Liver (tissue), 9 donors: Measurements from ENCODE around the gene SEC61B. TPM values are rescaled to one million over a fixed set of nuclear protein-coding genes. Genes with fewer than 3 reads are reported as not detected.
"Not testable (repeated sequence)": the region's sequence is repeated elsewhere in the genome, so short reads cannot be mapped to it uniquely, and the experiment has no call there.

Experiments
- DNase-seq: peaks from one replicate; pipeline ENCODE4 v3.0.0-alpha.2; 2017; ENCODE audit warnings: low spot score
- H3K27ac ChIP-seq, 2 donors: one replicate each; pipeline ENCODE4 v1.7.0; 2013; ENCODE audit warnings: inconsistent platforms in 2 of 2, low read length in 2 of 2, control low read depth in 1 of 2, low read depth in 1 of 2, mild to moderate bottlenecking in 1 of 2
- H3K27me3 ChIP-seq, 4 donors: one replicate each; pipeline versions ENCODE4 v1.6.1 to v1.7.0; 2013; ENCODE audit warnings: low read length in 3 of 4, inconsistent platforms in 1 of 4, mild to moderate bottlenecking in 1 of 4, moderate library complexity in 1 of 4; ENCODE audit not compliant: control insufficient read depth in 4 of 4, insufficient read depth in 4 of 4
- H3K36me3 ChIP-seq, 4 donors: one replicate each; pipeline versions ENCODE4 v1.6.1 to v1.7.0; 2013; ENCODE audit warnings: low read length in 3 of 4, mild to moderate bottlenecking in 3 of 4, low read depth in 1 of 4, moderate library complexity in 1 of 4; ENCODE audit not compliant: control insufficient read depth in 4 of 4, insufficient read depth in 3 of 4
- H3K4me1 ChIP-seq, 4 donors: one replicate each; pipeline versions ENCODE4 v1.6.1 to v1.7.0; 2013; ENCODE audit warnings: low read length in 3 of 4, mild to moderate bottlenecking in 3 of 4, moderate library complexity in 1 of 4; ENCODE audit not compliant: control insufficient read depth in 4 of 4, insufficient read depth in 4 of 4
- H3K4me3 ChIP-seq, 3 donors: one replicate each; pipeline versions ENCODE4 v1.6.1 to v1.7.0; 2013; ENCODE audit warnings: low read length in 3 of 3, control low read depth in 1 of 3, low read depth in 1 of 3, mild to moderate bottlenecking in 1 of 3
- H3K9ac ChIP-seq, 2 donors: one replicate each; pipeline ENCODE4 v1.7.0; 2013; ENCODE audit warnings: low read length in 2 of 2, mild to moderate bottlenecking in 2 of 2, moderate library complexity in 2 of 2, control low read depth in 1 of 2, low read depth in 1 of 2
- H3K9me3 ChIP-seq, 4 donors: one replicate each; pipeline versions ENCODE4 v1.6.1 to v1.7.0; 2013; ENCODE audit warnings: low read length in 3 of 4; ENCODE audit not compliant: control insufficient read depth in 4 of 4
- HNF4A ChIP-seq, 2 donors: conservative IDR thresholded peaks; 2 replicates each; pipeline ENCODE4 v1.6.1; 2016; ENCODE audit warnings: antibody characterized with exemption in 2 of 2, mild to moderate bottlenecking in 2 of 2
- HNF4G ChIP-seq: IDR thresholded peaks from 2 replicates; pipeline ENCODE4 v1.6.1; 2016; ENCODE audit warnings: antibody characterized with exemption
- NR2F2 ChIP-seq: IDR thresholded peaks from 2 replicates; pipeline ENCODE4 v1.6.1; 2016; ENCODE audit warnings: antibody characterized with exemption
- WGBS: extraction: QIAGEN DNeasy Blood & Tissue Kit; methylation state at CpG from one replicate; pipeline ENCODE4 v1.1.7; 2013; 5-methylcytosine and 5-hydroxymethylcytosine counted together
- polyA plus RNA-seq, 2 donors: library from polyadenylated mRNA; stranded (reverse) in 1 of 2; unstranded in 1 of 2; fragments of 200-250 nt in 1 of 2; fragments of >200 nt in 1 of 2; fragmentation: Nextera tagmentation in 1 of 2; extraction: Ambion mirVana in 1 of 2; gene quantifications; one replicate each; pipeline versions ENCODE4 v1.2.1 to v1.2.3, GENCODE V29; 2013 to 2015
- total RNA-seq, 2 donors: library from RNA; depleted of rRNA; stranded (reverse); fragments of >200 nt; gene quantifications; one replicate each; pipeline ENCODE4 v1.2.3, GENCODE V29; 2014
- TF ChIP-seq, protein P1 (sequence below): IDR thresholded peaks from 2 replicates; pipeline ENCODE4 v1.6.1; 2016; ENCODE audit warnings: antibody characterized with exemption
- TF ChIP-seq, protein P2 (sequence below): IDR thresholded peaks from 2 replicates; pipeline ENCODE4 v1.6.1; 2016; ENCODE audit warnings: antibody characterized with exemption, mild to moderate bottlenecking
- donor health status: healthy.
- donor health status: healthy.
- donor health status: healthy.
- donor health status: healthy.
- donor health status: healthy.

The SEC61B gene
- total and polyA plus RNA-seq, 4 donors, result 84.1 to 431 (median 228) TPM

DNA sequence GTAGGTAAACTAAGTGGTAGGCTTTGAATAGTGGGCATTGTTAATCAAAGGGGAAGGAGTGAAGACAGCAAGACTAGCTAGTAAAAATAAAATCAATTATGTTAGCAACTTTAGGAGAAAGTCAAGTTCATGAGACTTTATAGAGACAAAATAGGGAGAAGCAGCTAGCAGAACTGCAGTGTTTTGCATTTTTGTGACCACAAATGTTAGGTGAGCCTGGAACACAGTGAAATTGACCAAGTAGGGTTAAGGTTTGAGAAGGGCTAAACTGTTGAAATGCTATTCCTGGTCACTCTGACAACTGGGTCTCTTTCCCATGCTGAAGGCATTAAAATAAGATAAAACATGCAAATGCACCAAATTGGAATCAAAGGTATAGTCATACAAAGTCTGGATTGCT lies 13.0 kb downstream of the SEC61B start:
- TF ChIP-seq, protein P1, sequence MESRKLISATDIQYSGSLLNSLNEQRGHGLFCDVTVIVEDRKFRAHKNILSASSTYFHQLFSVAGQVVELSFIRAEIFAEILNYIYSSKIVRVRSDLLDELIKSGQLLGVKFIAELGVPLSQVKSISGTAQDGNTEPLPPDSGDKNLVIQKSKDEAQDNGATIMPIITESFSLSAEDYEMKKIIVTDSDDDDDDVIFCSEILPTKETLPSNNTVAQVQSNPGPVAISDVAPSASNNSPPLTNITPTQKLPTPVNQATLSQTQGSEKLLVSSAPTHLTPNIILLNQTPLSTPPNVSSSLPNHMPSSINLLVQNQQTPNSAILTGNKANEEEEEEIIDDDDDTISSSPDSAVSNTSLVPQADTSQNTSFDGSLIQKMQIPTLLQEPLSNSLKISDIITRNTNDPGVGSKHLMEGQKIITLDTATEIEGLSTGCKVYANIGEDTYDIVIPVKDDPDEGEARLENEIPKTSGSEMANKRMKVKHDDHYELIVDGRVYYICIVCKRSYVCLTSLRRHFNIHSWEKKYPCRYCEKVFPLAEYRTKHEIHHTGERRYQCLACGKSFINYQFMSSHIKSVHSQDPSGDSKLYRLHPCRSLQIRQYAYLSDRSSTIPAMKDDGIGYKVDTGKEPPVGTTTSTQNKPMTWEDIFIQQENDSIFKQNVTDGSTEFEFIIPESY, result no peak
- no peak for TF ChIP-seq HNF4G
- TF ChIP-seq, protein P2, sequence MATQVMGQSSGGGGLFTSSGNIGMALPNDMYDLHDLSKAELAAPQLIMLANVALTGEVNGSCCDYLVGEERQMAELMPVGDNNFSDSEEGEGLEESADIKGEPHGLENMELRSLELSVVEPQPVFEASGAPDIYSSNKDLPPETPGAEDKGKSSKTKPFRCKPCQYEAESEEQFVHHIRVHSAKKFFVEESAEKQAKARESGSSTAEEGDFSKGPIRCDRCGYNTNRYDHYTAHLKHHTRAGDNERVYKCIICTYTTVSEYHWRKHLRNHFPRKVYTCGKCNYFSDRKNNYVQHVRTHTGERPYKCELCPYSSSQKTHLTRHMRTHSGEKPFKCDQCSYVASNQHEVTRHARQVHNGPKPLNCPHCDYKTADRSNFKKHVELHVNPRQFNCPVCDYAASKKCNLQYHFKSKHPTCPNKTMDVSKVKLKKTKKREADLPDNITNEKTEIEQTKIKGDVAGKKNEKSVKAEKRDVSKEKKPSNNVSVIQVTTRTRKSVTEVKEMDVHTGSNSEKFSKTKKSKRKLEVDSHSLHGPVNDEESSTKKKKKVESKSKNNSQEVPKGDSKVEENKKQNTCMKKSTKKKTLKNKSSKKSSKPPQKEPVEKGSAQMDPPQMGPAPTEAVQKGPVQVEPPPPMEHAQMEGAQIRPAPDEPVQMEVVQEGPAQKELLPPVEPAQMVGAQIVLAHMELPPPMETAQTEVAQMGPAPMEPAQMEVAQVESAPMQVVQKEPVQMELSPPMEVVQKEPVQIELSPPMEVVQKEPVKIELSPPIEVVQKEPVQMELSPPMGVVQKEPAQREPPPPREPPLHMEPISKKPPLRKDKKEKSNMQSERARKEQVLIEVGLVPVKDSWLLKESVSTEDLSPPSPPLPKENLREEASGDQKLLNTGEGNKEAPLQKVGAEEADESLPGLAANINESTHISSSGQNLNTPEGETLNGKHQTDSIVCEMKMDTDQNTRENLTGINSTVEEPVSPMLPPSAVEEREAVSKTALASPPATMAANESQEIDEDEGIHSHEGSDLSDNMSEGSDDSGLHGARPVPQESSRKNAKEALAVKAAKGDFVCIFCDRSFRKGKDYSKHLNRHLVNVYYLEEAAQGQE, result no peak
- Histone ChIP-seq H3K27me3 (no peaks in the 10 kb centered on the region), H3K9me3 (no peaks in the 10 kb centered on the region), H3K4me3 (no peak overlapping the region), H3K9ac (no peak overlapping the region), H3K36me3 (peaks cover 1 to 38% (median 30%) of the 10 kb centered on the region in 4 donors), H3K27ac (no peak overlapping the region), H3K4me1 (peaks cover 0 to 5% (median 0%) of the 10 kb centered on the region in 4 donors)
- no peak for DNase-seq

DNA sequence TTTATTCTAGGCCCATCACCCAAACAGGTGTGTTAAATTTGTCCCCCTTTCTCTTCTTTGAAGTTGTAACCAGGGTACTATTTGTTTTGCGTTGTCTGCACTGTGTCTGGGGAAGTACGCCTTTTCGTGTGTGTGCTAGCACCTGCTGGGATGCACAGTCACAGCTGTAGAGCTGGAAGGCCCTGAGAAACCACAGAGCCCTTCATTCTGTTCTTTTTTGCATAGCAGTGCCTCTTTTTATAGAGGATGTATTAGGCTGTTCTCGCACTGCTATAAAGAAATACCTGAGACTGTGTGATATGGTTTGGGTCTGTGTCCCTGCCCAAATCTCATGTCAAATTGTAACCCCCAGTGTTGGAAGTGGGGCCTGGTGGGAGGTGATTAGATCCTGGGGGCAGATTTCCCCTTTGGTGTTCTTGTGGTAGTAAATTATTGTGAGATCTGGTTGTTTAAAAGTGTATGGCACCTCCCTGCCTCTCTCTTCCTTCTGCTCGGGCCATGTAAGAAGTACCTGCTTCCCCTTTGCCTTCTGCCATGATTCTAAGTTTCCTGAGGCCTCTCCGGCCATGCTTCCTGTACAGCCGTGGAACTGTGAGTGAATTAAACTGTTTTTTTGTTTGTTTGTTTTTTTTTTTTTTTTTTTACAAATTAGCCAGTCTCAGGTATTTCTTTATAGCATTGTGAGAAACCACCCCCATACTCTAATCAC lies 14.0 kb downstream of the SEC61B start:
- WGBS, result 82% methylated on average over 7 of the region's 7 CpGs
- peaks cover 0 to 5% (median 0%) of the 10 kb centered on the region in 4 donors for H3K4me1 ChIP-seq
- no peak for DNase-seq
- TF ChIP-seq HNF4A (conservative IDR thresholded peaks at IDR 0.05), result no peak
- peaks cover 0 to 28% (median 24%) of the 10 kb centered on the region in 4 donors for H3K36me3 ChIP-seq
- H3K27ac ChIP-seq, result no peak overlapping the region
- H3K9ac ChIP-seq, result no peak overlapping the region
- no peak overlapping the region for H3K4me3 ChIP-seq
- H3K27me3 ChIP-seq, result no peaks in the 10 kb centered on the region
- H3K9me3 ChIP-seq, result no peaks in the 10 kb centered on the region

DNA sequence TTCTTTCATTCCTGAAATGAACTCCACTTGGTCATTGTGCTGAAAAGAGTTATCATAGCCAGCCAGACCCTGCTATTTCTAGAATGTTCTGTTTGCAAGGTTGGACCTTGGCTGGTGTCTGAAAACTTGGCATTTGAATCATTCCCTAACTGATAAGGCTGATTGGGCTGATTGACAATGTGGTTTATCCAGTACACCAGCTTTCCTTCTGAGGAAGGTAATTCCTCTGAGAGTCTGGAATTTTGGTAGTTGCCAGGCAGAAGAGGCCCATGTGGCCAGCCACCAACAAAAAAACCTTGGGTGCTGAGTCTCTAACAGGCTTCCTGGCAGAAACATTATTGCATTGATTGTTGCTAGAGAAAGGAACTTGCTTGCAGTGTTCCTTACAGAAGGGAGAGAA lies 15.3 kb downstream of the SEC61B start:
- Histone ChIP-seq H3K9ac (no peak overlapping the region), H3K4me1 (peaks cover 0 to 5% (median 0%) of the 10 kb centered on the region in 4 donors), H3K27ac (no peak overlapping the region), H3K36me3 (peaks cover 0 to 23% (median 14%) of the 10 kb centered on the region in 4 donors), H3K4me3 (no peak overlapping the region), H3K9me3 (no peaks in the 10 kb centered on the region), H3K27me3 (no peaks in the 10 kb centered on the region)
- DNase-seq, result no peak
- TF ChIP-seq HNF4A (conservative IDR thresholded peaks at IDR 0.05) (peak in 1 of 2 donors; percentile 19), NR2F2 (no peak)

DNA sequence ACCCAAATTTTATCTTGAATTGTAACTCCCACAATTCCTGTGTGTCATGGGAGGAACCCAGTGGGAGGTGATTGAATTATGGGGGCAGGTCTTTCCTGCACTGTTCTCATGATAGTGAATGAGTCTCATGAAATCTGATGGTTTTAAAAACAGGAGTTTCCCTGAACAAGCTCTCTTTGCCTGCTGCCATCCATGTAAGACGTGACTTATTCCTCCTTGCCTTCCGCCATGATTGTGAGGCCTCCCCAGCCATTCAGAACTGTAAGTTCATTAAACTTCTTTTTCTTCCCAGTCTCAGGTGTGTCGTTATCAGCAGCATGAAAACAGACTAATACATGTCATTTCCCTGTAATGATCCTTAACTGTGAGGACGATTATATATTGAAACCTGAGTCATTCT lies 15.8 kb downstream of the SEC61B start:
- DNase-seq, H3K9me3 ChIP-seq, H3K27ac ChIP-seq, H3K4me1 ChIP-seq, H3K27me3 ChIP-seq, H3K9ac ChIP-seq, H3K4me3 ChIP-seq: not testable (repeated sequence)
- peaks cover 0 to 19% (median 9%) of the 10 kb centered on the region in 4 donors for H3K36me3 ChIP-seq
- 94% methylated on average over 4 of the region's 4 CpGs for WGBS
